IMR-90 (cell line): ENCODE results near the gene CALHM1. TPM values are rescaled to one million over a fixed set of nuclear protein-coding genes. Genes with fewer than 3 reads are reported as not detected.

Experiments
- ATAC-seq: fragments of 200-7000 bp; cut with Tn5 transposase; 2 replicates; pipeline ENCODE4 v1.9.1; 2020; ENCODE audit warnings: low read depth, mild to moderate bottlenecking, moderate library complexity
- BruUV-seq: library from RNA; stranded (reverse); fragments of 400-500 nt; replicated peaks from 2 replicates; lab custom pipeline; 2021; lab: Mats Ljungman, UMichigan
- CTCF ChIA-PET: fragments of 300-600 bp; formaldehyde crosslinking; extraction: SDS; loops from one replicate; lab custom pipeline; 2021; ENCODE audit warnings: antibody characterized with exemption; lab: Yijun Ruan, JAX
- POLR2A ChIA-PET: fragments of 300-600 bp; sonication (Branson Sonifier 250); formaldehyde crosslinking; loops from one replicate; lab custom pipeline; 2022; ENCODE audit warnings: antibody characterized with exemption; ENCODE audit not compliant: unreplicated experiment; lab: Charles Lee
- DNase-seq: peaks from one replicate; pipeline ENCODE4 v3.0.0; 2013
- H2AFZ ChIP-seq: replicated peaks from 2 replicates; pipeline ENCODE3; 2013; ENCODE audit warnings: low read length, mild to moderate bottlenecking; ENCODE audit not compliant: poor library complexity
- H2AK5ac ChIP-seq: 2 replicates; pipeline ENCODE4 v1.6.1; 2013; ENCODE audit warnings: low read depth, low read length, inconsistent platforms
- H2AK9ac ChIP-seq: replicated peaks from 2 replicates; pipeline ENCODE3; 2013; ENCODE audit warnings: mild to moderate bottlenecking, low read depth, low read length, moderate library complexity; ENCODE audit not compliant: poor library complexity
- H2BK120ac ChIP-seq: 2 replicates; pipeline ENCODE4 v1.6.1; 2013; ENCODE audit warnings: low read depth, low read length, inconsistent platforms
- H2BK15ac ChIP-seq: 3 replicates; pipeline ENCODE4 v1.6.1; 2013; ENCODE audit warnings: low read depth, low read length, inconsistent platforms
- H2BK20ac ChIP-seq: 2 replicates; pipeline ENCODE4 v1.6.1; 2013; ENCODE audit warnings: low read depth, mild to moderate bottlenecking, inconsistent platforms, low read length, moderate library complexity
- H2BK5ac ChIP-seq: 2 replicates; pipeline ENCODE4 v1.6.1; 2013; ENCODE audit warnings: mild to moderate bottlenecking, low read depth, low read length, inconsistent platforms; ENCODE audit not compliant: poor library complexity, severe bottlenecking
- H3K14ac ChIP-seq: replicated peaks from 2 replicates; pipeline ENCODE4 v1.6.1; 2013; ENCODE audit warnings: low read depth, low read length, inconsistent platforms
- H3K18ac ChIP-seq: 2 replicates; pipeline ENCODE4 v1.6.1; 2013; ENCODE audit warnings: low read depth, low read length, control low read depth
- H3K23ac ChIP-seq: 2 replicates; pipeline ENCODE4 v1.6.1; 2013; ENCODE audit warnings: low read depth, low read length, inconsistent platforms
- H3K27ac ChIP-seq: 2 replicates; pipeline ENCODE4 v1.5.1; 2013; ENCODE audit warnings: mild to moderate bottlenecking, control low read depth, low read length; ENCODE audit not compliant: insufficient read depth
- H3K27me3 ChIP-seq: 2 replicates; pipeline ENCODE4 v1.6.1; 2013; ENCODE audit warnings: low read length; ENCODE audit not compliant: control insufficient read depth, insufficient read depth
- H3K36me3 ChIP-seq: 2 replicates; pipeline ENCODE4 v1.6.1; 2013; ENCODE audit warnings: low read length, mixed read lengths; ENCODE audit not compliant: control insufficient read depth, insufficient read depth
- H3K4ac ChIP-seq: 2 replicates; pipeline ENCODE4 v1.6.1; 2013; ENCODE audit warnings: low read depth, low read length, inconsistent platforms
- H3K4me1 ChIP-seq: 2 replicates; pipeline ENCODE4 v1.6.1; 2013; ENCODE audit warnings: low read length, mixed read lengths; ENCODE audit not compliant: control insufficient read depth, insufficient read depth
- H3K4me2 ChIP-seq: 2 replicates; pipeline ENCODE4 v1.6.1; 2013; ENCODE audit warnings: low read depth, mild to moderate bottlenecking, control low read depth, low read length, moderate library complexity
- H3K4me3 ChIP-seq: 2 replicates; pipeline ENCODE4 v1.5.1; 2013; ENCODE audit warnings: low read depth, mild to moderate bottlenecking, control low read depth, low read length, moderate library complexity; ENCODE audit not compliant: insufficient read depth
- H3K56ac ChIP-seq: 2 replicates; pipeline ENCODE4 v1.6.1; 2013; ENCODE audit warnings: low read length, inconsistent platforms; ENCODE audit not compliant: insufficient read depth; ENCODE audit errors: extremely low read depth
- H3K79me1 ChIP-seq, 2 experiments: 2 replicates each; pipeline ENCODE4 v1.6.1; 2013; ENCODE audit warnings: low read length in 2 of 2, inconsistent platforms in 1 of 2, low read depth in 1 of 2
- H3K9ac ChIP-seq: 2 replicates; pipeline ENCODE4 v1.6.1; 2013; ENCODE audit warnings: low read depth, low read length, control low read depth
- H3K9me1 ChIP-seq: 2 replicates; pipeline ENCODE4 v1.6.1; 2013; ENCODE audit warnings: low read length, inconsistent platforms; ENCODE audit not compliant: insufficient read depth
- H3K9me3 ChIP-seq: 2 replicates; pipeline ENCODE4 v1.6.1; 2013; ENCODE audit warnings: low read length; ENCODE audit not compliant: control insufficient read depth, insufficient read depth
- H4K20me1 ChIP-seq: 2 replicates; pipeline ENCODE4 v1.6.1; 2013; ENCODE audit warnings: low read length, inconsistent platforms; ENCODE audit not compliant: insufficient read depth
- H4K5ac ChIP-seq: 2 replicates; pipeline ENCODE4 v1.6.1; 2013; ENCODE audit warnings: mild to moderate bottlenecking, low read depth, low read length, control low read depth
- H4K8ac ChIP-seq, 2 experiments: 2 replicates each; pipeline ENCODE4 v1.6.1; 2013; ENCODE audit warnings: low read depth in 2 of 2, low read length in 2 of 2, control low read depth in 1 of 2, inconsistent platforms in 1 of 2
- H4K91ac ChIP-seq: 2 replicates; pipeline ENCODE4 v1.6.1; 2013; ENCODE audit warnings: low read depth, low read length, inconsistent platforms; ENCODE audit not compliant: insufficient read depth
- BHLHE40 ChIP-seq: fragments of 150-350 bp; IDR thresholded peaks from 2 replicates; pipeline ENCODE4 v1.6.1; 2016; ENCODE audit warnings: mild to moderate bottlenecking, low read depth, low read length
- MAFK ChIP-seq: IDR thresholded peaks from 2 replicates; pipeline ENCODE4 v1.6.1; 2012; ENCODE audit warnings: low read depth, low read length, improper control_type of control experiment
- MXI1 ChIP-seq: IDR thresholded peaks from 2 replicates; pipeline ENCODE4 v1.6.1; 2012; ENCODE audit warnings: low read depth, mild to moderate bottlenecking, low read length, moderate library complexity, borderline replicate concordance
- NFE2L2 ChIP-seq: fragments of 150-350 bp; IDR thresholded peaks from 2 replicates; pipeline ENCODE4 v1.6.1; 2016; ENCODE audit warnings: low read depth, mild to moderate bottlenecking, low read length
- POLR2A ChIP-seq: IDR thresholded peaks from 2 replicates; pipeline ENCODE4 v1.6.1; 2012; ENCODE audit warnings: mild to moderate bottlenecking, low read depth, low read length
- RAD21 ChIP-seq: IDR thresholded peaks from 2 replicates; pipeline ENCODE4 v1.6.1; 2012; ENCODE audit warnings: low read length, improper control_type of control experiment
- RFX5 ChIP-seq: IDR thresholded peaks from 2 replicates; pipeline ENCODE4 v1.8.0; 2012; ENCODE audit warnings: low read depth, mild to moderate bottlenecking, low read length, moderate library complexity
- SMC3 ChIP-seq: fragments of 150-350 bp; IDR thresholded peaks from 2 replicates; pipeline ENCODE4 v1.6.1; 2016; ENCODE audit warnings: low read depth, mild to moderate bottlenecking, antibody characterized with exemption, low read length, moderate library complexity
- WGBS, 2 experiments: methylation state at CpG; one replicate each; pipeline versions ENCODE4 v1.1.5 to v1.1.7; 2013; ENCODE audit warnings: missing lambda C conversion rate in 2 of 2; ENCODE audit not compliant: insufficient read length in 1 of 2; ENCODE audit errors: extremely low coverage in 2 of 2; 5-methylcytosine and 5-hydroxymethylcytosine counted together
- dilution Hi-C: fragments of 300-500 bp; cut with HindIII; formaldehyde crosslinking; loops from one replicate; pipeline ENCODE4 v1.14.3; 2018; ENCODE audit warnings: low sequenced_read_pairs; ENCODE audit not compliant: unreplicated experiment
- in situ Hi-C: fragments of 300-500 bp; cut with MboI; formaldehyde crosslinking; loops from 3 replicates; pipeline ENCODE4 v1.14.3; 2019; ENCODE audit warnings: low sequenced_read_pairs, inconsistent platforms, mixed read lengths
- intact Hi-C: fragments of 100-400 bp; cut with micrococcal nuclease; formaldehyde crosslinking; loops from 2 replicates; pipeline ENCODE4 v1.10.0; 2022
- polyA plus RNA-seq, 3 experiments: library from polyadenylated mRNA; depleted of rRNA; stranded (reverse); fragments of >200 nt; gene quantifications; 2 replicates each; pipeline ENCODE4 v1.2.3, GENCODE V29; 2012; ENCODE audit warnings: low replicate concordance in 1 of 3
- total RNA-seq: library from RNA; depleted of rRNA; stranded (reverse); fragments of >200 nt; gene quantifications from 2 replicates; pipeline ENCODE4 v1.2.3, GENCODE V29; 2012
- TF ChIP-seq, protein P1 (sequence below): fragments of 150-350 bp; IDR thresholded peaks from 2 replicates; pipeline ENCODE4 v1.6.1; 2017; ENCODE audit warnings: mild to moderate bottlenecking, antibody characterized with exemption, low read length, low read depth

The CALHM1 gene
- total and polyA plus RNA-seq, 2 of the 4 experiments (the other 2 are of a cell fraction) = not detected

DNA sequence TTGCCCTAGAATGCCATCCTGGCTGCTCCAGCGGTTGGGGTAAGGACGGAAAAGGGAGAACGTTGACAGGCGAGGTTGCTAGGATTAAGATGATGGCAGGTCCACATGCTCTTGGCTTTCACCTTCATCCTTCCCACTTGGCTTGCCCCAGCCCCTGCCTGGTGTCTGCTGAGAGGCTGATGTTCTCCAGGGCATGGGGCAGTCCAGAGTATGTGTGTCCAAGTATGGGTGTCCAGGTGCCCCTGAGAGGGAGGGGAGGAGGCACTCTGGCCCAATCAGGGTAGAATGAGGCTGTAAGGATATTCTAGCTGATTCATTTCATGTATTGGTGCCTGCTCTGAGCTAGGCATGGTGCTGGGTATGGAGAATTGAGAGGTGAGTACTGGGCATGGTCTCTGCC lies 47.4 kb upstream of the CALHM1 start:
- dilution Hi-C loops (no loop called here), intact Hi-C loops (no loop called here), in situ Hi-C loops (no loop called here)
- Histone ChIP-seq H3K23ac (no peak overlapping the region), H4K5ac (no peak overlapping the region), H2AK9ac (no peak overlapping the region), H2BK20ac (no peak overlapping the region), H2BK15ac (no peak overlapping the region), H3K9me3 (no peaks in the 10 kb centered on the region), H3K27ac (no peak overlapping the region), H3K79me1 (no peaks in the 10 kb centered on the region), H2AFZ (no peak overlapping the region), H4K91ac (no peak overlapping the region), H3K9me1 (no peaks in the 10 kb centered on the region; the same call in 1 of the 2 replicates), H3K9ac (no peak overlapping the region), H4K20me1 (peaks cover 41% of the 10 kb centered on the region; the same call in 1 of the 2 replicates), H2BK120ac (no peak overlapping the region), H3K4me2 (no peak overlapping the region), H3K4ac (no peak overlapping the region), H2AK5ac (no peak overlapping the region), H3K18ac (no peak overlapping the region), H4K8ac (no peak overlapping the region), H3K56ac (no peak overlapping the region), H3K4me1 (0 out of 2 replicates have a peak, but pooled peaks cover 2% of the 10 kb centered on the region), H3K14ac (no peak overlapping the region), H3K36me3 (no peaks in the 10 kb centered on the region), H3K27me3 (peaks cover 73% of the 10 kb centered on the region), H2BK5ac (no peak overlapping the region), H3K4me3 (no peak overlapping the region)
- TF ChIP-seq POLR2A (no peak), BHLHE40 (no peak), RFX5 (no peak), NFE2L2 (no peak), SMC3 (no peak), MAFK (no peak), MXI1 (no peak), RAD21 (no peak)
- TF ChIP-seq, protein P1, sequence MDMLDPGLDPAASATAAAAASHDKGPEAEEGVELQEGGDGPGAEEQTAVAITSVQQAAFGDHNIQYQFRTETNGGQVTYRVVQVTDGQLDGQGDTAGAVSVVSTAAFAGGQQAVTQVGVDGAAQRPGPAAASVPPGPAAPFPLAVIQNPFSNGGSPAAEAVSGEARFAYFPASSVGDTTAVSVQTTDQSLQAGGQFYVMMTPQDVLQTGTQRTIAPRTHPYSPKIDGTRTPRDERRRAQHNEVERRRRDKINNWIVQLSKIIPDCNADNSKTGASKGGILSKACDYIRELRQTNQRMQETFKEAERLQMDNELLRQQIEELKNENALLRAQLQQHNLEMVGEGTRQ = no peak
- WGBS, 2 experiments = no CpG with 5 or more reads among the region's 4 CpGs
- BruUV-seq = no TSS peak
- CTCF ChIA-PET = no interaction called here
- POLR2A ChIA-PET = no interaction called here
- DNase-seq (no peak), ATAC-seq (no peak)
